HG02571 (cell line): ENCODE data around the gene ARAP1.

Experiments used
- ATAC-seq: cut with Tn5 transposase; IDR thresholded peaks from one replicate; pipeline ENCODE4 v1.9.1; 2021; ENCODE audit warnings: mild to moderate bottlenecking, moderate library complexity; ENCODE audit not compliant: unreplicated experiment

Gene ARAP1

DNA sequence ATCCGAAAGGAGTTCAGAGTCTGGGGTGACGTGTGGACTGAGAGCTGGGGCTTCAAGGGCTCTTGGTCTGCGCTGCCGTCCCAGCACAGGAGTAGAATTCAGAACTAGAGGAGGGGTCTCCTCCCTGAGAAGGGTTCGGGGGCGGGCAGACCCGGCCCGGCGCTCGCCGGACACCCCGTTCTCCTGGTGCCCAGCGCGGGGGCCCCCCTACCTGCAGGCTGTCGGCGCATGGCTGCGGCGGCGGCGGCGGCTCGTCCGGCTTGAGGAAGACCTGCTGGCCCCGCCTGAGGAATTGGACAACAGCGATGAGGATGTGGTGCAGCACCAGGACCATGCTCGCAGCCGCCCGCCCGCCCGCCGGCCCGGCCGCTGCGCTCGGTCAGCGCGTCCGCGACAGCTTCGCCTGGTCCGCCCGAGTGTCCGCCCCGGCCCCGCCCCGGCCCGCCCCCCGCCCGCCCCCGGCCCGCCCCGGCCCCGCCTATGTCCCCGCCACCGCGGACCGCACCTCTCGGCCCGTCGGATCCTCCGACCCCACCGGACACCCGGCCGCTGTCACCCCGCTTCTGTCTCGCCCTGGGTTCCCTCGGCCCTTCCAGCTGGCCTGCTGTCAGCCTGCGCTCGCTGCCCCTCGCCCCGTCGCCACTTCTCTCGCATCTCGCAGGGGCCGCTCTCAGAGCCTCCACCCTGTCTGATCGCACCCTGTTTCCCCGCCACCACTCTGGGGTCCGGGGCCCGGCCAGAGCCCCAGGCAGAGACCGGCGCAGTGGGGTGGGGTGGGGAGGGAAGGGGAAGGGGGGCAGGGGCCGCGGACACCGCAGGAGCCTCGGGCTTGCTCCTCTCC is 109.9 kb downstream of the ARAP1 start:
- no peak for ATAC-seq

GRCh38 chr11:72641522-72642042 is 110.6 kb downstream of the ARAP1 start:
- no peak for ATAC-seq

DNA sequence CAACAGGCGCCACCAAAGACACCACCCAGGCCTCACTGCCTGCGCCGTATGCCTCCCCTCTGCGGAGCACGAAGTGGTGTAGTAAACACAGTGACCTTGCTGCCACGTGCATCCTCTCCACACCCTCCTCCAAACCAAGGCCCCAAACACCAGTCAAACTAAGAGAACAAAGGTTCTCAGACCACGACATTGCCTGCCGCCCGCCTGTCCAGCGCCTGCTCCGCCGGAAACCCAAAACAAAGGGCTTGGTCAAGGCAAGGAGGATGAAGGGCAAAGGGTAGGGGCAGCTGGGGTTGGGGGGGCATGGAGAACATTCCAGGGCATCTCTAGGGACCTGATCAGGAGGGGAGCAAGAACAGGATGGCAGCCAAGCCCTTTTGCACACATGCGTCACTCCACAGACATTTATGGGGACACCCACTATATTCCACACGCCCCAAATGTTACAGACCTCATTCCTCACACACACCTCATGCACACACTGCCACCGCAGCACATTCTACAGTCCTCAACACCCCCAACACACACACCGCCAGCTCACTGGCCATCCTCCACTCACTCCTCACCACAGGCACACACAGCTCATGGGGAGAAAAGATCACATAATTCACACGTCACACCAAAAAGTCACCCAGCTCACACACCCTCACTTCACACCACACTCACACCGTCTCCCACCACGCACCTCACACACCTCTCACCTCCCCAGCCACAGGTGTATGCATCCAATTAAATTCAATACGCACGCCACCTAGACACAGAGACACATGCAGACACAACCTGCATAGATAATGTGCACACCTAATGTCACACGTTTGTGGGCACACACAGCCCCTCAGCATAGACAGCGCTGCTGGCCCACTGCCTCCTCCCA is 112.5 kb downstream of the ARAP1 start:
- ATAC-seq: no peak

DNA sequence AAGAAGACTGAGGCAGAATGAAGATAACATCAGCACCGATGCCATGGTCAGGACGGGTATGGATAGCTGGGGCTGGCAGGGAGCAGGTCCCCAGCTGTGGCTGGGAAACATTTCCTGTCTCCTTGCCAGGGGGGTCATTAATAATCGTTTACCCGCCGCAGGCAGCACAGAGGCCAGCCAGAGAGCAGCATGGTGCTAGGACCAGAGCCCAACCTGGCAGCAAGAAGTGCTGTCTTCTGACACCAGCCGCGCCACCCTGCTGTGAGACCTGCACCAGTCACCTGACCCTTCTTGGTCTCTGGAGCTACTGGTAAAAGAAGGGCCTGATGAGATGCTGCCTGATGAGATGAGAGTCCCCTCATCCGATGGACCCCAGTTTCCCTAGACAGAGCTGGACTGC is 114.3 kb downstream of the ARAP1 start:
- ATAC-seq: no peak

DNA sequence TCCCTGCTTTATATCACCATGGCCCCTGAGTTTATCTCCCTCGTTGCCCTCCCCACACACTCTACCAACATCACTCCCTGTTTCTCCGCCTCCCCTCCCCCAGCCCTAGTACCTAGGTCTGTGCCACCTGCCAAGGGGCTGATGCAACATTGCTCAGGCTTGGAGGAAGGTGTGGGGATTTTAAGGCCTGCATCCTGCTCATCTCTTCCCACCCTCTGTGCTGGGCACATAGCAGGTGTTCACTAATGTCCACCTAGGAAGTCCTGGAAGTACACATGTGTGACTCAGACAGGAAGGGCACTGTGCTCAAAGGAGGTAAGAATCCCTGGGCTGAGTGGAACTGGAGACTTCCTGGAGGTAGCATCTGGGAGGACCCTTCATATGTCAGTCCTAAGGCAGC is 115.0 kb downstream of the ARAP1 start:
- no peak for ATAC-seq

GRCh38 chr11:72636376-72636775 is 115.8 kb downstream of the ARAP1 start:
- no peak for ATAC-seq

DNA sequence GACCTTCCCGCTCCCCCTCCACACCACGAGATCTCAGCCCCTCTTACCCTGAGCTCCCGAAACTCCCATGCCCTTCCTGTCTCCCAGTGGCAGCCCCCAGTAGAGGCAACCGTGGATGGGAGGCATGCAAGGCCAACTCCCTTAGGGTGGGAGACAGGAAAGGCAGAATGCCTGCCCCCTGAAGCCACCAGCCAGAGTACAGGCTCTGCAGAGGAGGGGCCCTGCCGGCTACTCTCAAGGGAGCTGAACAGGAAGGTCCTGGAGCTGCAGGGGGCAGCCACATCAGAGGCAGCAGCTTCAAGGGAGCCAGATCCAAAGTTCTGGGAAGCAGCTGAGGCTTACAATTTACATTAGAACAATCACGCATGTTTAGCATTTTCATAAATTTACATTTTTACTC is 116.3 kb downstream of the ARAP1 start:
- ATAC-seq: no peak

DNA sequence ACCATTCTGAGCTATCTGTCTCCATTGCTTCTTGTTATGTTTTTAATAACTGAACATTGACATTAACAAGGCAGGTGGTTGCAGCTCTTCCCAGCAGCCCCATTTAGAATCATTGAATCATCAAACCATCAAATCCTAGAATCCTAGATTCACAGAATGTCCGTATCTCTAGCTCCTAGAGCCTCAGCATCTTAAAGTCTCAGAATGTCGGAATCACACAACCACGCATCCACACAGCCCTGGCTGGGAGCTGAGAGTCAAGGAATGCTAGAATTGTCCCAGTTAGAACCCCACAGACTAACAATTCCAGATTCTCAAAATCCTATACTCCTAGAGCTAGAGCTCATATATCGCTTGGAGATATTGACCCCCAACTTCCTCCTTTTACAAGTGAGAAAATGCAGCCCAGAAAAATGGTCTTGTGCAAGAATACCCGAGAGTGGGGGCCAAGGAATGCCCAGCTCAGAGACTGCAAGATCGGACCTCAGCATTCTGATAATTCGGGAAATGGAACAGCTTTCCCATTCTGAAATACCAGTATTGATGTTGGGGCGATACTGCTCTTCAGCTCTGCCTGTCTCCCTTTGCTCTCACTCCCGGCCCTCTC is 116.8 kb downstream of the ARAP1 start:
- ATAC-seq: no peak
